ENCODE data around the gene DST.

The DST gene

DNA sequence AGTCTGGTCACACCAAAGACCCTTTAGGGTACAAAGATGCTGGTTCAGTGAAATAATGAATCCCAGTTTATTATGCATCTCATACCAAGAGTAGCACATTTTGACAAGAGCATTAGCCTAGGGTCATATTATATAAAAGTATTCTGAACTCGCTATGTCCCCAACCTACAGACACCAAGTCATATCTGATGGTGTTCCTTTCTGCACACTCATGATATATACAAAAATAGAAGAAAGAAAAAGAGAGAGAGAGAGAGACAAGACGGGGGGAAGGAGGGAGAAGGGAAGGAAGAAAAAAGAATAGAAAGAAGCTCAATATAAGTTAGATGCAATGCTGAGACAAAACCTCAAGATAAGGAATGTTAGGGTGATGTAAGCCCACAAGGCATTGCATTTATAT lies 131.1 kb downstream of the DST start:
- in situ Hi-C loops (cut with HindIII; ENCODE audit: low sequenced_read_pairs) = no loop called here
- no peak overlapping the region for H3K4me3 ChIP-seq (ENCODE audit: low read depth, low read length)
- TF ChIP-seq, protein P1, sequence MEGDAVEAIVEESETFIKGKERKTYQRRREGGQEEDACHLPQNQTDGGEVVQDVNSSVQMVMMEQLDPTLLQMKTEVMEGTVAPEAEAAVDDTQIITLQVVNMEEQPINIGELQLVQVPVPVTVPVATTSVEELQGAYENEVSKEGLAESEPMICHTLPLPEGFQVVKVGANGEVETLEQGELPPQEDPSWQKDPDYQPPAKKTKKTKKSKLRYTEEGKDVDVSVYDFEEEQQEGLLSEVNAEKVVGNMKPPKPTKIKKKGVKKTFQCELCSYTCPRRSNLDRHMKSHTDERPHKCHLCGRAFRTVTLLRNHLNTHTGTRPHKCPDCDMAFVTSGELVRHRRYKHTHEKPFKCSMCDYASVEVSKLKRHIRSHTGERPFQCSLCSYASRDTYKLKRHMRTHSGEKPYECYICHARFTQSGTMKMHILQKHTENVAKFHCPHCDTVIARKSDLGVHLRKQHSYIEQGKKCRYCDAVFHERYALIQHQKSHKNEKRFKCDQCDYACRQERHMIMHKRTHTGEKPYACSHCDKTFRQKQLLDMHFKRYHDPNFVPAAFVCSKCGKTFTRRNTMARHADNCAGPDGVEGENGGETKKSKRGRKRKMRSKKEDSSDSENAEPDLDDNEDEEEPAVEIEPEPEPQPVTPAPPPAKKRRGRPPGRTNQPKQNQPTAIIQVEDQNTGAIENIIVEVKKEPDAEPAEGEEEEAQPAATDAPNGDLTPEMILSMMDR (IDR thresholded peaks at IDR 0.05; ENCODE audit: low read depth, low read length, missing control alignments) = no peak
- DNase-seq (ENCODE audit: low read depth) = no peak

DNA sequence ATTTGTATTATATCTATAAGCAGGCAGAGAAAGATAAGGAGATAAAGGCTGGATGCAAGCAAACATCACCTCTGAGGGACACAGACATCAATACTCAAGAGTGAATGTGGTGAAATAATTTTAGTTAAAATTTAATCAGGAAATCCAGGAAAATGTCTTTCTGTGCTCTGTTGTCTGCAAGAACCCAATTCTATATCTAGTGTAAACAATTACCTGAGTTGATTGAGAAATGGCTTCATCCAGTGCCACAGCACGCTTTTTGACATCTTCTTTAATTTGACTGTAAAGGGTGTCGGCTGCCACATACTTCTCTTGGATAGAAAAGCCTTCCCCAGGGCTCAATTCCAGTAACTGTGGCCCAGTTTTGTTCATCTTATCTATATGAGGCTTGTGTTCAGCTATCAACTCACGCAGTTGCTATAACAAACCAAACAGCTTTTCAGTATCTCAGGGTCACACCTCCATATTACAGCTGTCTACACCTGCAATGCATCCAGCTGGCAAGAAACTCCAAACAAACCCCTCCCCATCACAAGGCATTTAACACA lies 131.6 kb downstream of the DST start:
- in situ Hi-C loops (cut with HindIII; ENCODE audit: low sequenced_read_pairs) = no loop called here
- TF ChIP-seq, protein P1 (IDR thresholded peaks at IDR 0.05; ENCODE audit: low read depth, low read length, missing control alignments) = no peak
- H3K4me3 ChIP-seq (ENCODE audit: low read depth, low read length) = no peak overlapping the region
- DNase-seq (ENCODE audit: low read depth) = no peak

DNA sequence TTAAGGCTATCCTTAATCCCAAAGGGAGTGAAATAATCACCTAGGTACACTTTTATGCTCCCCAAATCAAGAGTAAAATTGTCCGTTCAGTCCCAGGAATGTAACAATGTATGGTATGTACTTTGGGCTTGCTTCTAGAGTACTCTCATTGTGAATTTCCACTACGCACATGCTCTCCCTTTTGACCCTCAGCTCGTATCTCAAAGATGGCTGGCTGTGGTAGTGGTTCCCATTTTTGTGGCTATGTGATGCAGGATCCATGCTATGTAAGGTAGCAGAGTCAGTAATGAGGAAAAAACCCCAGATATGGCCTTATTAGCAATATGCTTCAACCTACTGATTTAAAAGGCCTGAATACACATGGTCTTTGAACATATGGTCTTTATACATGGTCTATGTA lies 133.7 kb downstream of the DST start:
- H3K4me3 ChIP-seq (ENCODE audit: low read depth, low read length) = no peak overlapping the region
- TF ChIP-seq, protein P1 (IDR thresholded peaks at IDR 0.05; ENCODE audit: low read depth, low read length, missing control alignments) = no peak
- in situ Hi-C loops (cut with HindIII; ENCODE audit: low sequenced_read_pairs) = no loop called here
- DNase-seq (ENCODE audit: low read depth) = no peak

DNA sequence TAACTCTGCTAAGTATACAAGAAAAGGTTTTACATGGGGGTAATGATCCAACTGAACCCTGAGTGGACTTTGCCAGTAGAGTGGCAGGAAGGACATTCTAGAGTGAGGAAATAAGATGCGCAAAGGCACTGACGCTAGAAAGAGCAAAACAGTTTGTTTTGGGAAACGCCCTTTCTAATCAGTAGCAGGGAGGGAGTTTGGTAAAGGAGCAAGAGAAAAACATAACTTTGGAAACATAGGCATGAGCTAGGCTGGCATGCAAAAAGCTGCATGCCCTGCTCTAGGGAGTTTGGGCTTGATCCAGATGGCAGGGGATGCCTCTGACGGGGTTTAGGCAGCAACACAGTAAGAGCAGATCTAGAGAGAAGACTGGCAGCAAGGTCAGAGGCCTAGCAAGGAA lies 135.2 kb downstream of the DST start:
- TF ChIP-seq, protein P1 (IDR thresholded peaks at IDR 0.05; ENCODE audit: low read depth, low read length, missing control alignments) = no peak
- in situ Hi-C loops (cut with HindIII; ENCODE audit: low sequenced_read_pairs) = no loop called here

DNA sequence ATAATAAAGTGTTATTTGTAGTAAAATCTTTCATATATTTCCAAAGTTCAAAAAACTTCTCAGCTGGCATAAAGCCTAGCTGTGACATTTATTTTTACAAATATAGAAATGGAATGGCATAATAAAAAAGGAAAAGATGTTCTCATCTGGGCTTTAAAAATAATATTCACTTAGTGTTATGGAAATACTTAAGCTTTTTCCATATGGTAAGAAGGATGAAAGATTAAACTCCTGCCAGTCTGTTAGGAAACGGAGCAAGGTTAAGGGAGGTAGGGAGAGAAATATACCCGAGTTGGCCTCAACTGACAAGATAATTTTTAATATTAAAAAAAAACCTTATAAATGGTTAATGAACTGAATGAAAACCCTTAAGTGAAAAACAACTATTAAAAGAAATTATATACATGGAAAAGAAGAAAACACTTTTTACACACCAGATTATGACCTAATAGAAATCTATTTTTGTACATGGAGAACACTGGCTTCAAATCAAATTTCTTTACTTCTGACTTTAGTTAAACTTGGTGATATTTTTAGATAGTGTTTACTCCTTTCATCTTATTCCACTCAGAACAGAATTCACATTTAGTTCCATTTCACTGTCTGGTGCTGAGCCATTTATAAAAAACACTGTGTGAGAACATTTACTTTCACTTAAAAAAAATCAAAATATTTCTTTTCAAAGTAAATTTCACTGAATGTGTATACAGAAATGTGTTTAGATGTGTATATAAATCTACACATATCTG lies 137.0 kb downstream of the DST start:
- no peak overlapping the region for H3K4me3 ChIP-seq (ENCODE audit: low read depth, low read length)
- DNase-seq (ENCODE audit: low read depth) = no peak
- TF ChIP-seq, protein P1 (IDR thresholded peaks at IDR 0.05; ENCODE audit: low read depth, low read length, missing control alignments) = no peak
- in situ Hi-C loops (cut with HindIII; ENCODE audit: low sequenced_read_pairs) = no loop called here

More for the DNA sequence above, 135.2 kb downstream of the DST start:
- no peak overlapping the region for H3K4me3 ChIP-seq (ENCODE audit: low read depth, low read length)
- DNase-seq (ENCODE audit: low read depth) = no peak

DNA sequence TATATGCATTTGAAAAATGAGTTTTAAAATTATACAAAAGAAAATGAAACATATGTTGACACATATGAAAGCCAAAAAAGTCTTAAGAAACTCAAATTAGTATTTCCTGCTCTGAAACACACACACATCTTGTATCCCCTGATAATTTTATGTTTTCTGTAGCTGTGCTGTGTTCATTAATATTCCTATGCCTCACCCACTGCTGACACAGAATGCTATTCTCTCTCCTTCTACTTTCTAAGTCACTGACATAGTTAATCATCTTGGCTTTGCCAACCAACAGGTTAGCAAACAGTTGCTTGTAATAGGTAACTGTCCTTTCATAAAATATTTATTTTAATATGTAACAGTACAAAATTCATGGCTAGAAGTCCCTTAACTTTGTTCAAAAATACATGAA lies 140.7 kb downstream of the DST start:
- no peak overlapping the region for H3K4me3 ChIP-seq (ENCODE audit: low read depth, low read length)
- DNase-seq (ENCODE audit: low read depth) = no peak
- in situ Hi-C loops (cut with HindIII; ENCODE audit: low sequenced_read_pairs) = no loop called here
- TF ChIP-seq, protein P1 (IDR thresholded peaks at IDR 0.05; ENCODE audit: low read depth, low read length, missing control alignments) = no peak

Data from astrocyte of the cerebellum (primary cell).